CD4-positive, alpha-beta T cell treated with Interleukin-4 for 1 hour (primary cell): ENCODE data around the gene LAMB2.

Experiments
- DNase-seq, 2 donors: peaks; one replicate each; pipeline ENCODE4 v3.0.0-alpha.2; 2020 to 2022

The LAMB2 gene

DNA sequence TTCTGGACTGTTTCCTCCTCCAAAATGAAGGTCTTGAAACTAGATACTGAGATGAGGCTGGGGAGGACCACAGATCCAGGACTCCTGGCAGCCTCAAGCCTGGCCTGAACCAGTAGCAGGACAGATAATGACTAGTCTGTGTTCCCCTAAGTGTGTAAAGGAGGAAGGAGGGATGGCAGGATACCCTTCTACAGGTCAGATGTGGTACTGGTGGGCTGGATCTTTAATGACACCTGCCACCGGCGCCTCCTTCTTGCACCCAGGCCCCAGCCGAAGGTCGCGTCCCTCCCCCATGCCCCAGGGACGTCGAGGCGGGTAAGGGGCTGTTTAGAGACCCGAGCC lies 12.8 kb downstream of the LAMB2 start:
- peak in 1 of 2 donors; percentile 22 for DNase-seq

DNA sequence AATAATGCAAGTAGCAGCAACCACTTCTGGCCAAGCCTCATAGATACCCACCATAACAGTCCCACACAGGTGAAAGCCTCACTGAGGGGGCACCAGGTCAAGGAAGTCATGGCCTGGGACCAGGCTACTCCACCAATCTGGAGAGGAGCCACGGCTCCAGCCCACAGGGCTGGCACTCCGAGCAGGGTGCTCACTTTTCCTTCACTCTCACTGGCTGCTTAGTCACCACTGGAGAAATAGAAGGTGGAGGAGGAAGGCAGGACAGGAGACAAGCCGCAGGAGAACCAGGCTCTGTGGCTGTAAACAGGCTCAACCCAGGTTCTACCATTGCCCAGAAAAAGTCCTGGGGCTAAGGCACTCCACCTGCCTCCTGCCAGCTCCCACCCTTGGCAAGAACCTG lies 13.4 kb downstream of the LAMB2 start:
- DNase-seq, result no peak

DNA sequence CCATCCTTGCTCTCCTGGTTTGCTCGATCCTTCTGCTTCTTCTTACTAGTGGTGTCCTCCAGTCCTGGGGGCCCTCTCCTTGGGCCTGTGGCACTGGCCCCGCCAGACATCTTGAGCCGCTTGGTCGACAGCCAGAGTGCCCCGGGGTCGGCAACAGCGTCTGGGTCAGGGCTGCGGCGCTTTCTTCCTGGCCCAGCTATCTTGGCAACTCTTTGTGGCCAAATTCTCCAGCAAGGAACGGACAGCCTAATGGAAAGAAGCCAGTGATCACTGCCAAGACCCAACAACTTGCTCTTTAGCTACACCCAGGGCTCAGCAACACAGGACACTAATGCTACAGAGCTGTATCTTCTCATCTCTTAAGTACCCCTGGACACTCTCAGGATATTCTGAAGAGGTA lies 13.8 kb downstream of the LAMB2 start:
- no peak for DNase-seq

DNA sequence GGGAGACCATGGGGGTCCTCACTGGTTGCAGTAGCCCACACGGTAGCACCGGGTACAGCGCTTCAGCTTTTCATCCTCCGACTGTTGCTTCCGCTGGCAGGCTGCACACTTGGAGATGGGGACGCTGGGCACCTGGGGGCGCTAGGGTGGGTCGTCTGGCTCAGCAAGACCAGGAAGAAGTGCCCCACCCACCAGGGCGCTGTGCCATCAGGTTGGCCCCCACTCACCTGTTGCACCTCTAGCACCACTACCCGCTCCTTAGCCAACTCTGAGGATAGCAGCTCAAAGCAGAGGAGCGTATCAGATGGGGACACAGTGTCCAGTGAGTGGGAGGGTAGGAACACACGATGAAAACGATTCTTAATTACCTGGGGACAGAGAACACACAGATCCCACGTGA lies 20.6 kb downstream of the LAMB2 start:
- DNase-seq, result no peak

DNA sequence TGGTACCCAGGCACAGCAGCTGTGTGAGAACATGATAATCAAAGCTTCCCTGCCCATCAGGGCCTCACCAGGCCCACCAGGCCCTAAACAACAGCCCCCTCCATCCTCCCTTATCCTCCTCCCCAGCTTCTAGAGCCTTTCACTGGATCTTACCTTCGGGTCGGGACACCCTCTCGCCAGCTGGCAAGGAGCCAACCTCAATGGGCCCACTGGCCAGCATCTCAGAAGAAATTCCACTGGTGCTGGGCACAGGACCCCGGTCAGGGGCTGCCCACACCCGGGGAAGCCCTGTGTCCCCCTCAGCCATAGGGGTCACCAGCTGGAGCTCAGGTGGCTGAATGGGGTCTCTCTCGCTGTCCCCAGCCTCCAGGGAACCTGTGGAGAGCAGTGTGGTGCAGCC lies 21.5 kb downstream of the LAMB2 start:
- no peak for DNase-seq

DNA sequence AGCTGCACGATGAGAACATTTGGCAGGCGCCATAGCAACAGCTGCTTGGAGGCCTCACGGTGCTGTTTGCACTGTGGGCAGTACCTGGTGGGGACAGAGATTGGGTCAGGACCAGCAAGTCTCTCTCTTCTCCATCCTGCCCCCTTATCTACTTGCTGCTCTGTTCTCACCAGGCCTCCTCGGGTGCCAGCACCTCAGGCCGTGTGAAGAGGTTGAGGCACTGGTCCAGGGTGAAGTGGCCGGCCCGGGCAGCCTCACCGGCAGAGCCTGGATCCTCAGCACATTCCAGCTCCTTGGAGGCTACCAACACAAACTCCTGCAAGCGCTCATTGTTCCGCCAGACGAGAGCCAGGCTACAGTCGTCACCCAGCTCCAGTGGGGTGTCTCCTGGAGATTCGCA lies 22.1 kb downstream of the LAMB2 start:
- no peak for DNase-seq

DNA sequence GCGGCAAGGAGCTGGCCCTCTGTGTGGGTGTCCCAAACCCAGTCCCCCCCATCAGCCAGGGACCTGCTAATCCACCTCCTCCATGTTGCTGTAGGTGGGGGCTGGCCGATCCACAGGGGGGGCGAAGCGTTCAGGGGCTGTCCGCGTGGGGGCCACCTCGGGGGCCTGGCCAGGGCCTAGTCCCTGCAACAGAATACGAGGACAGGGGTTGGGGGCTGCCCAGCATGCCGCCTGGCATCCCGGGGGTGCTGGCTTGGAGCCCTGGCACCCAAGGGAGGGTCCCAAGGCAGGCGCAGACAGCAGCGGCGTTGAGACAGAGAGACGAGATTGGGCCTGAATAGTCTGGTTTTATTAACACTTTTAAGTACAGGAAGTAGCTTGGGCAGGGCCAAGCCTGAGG lies 24.5 kb downstream of the LAMB2 start:
- no peak for DNase-seq

DNA sequence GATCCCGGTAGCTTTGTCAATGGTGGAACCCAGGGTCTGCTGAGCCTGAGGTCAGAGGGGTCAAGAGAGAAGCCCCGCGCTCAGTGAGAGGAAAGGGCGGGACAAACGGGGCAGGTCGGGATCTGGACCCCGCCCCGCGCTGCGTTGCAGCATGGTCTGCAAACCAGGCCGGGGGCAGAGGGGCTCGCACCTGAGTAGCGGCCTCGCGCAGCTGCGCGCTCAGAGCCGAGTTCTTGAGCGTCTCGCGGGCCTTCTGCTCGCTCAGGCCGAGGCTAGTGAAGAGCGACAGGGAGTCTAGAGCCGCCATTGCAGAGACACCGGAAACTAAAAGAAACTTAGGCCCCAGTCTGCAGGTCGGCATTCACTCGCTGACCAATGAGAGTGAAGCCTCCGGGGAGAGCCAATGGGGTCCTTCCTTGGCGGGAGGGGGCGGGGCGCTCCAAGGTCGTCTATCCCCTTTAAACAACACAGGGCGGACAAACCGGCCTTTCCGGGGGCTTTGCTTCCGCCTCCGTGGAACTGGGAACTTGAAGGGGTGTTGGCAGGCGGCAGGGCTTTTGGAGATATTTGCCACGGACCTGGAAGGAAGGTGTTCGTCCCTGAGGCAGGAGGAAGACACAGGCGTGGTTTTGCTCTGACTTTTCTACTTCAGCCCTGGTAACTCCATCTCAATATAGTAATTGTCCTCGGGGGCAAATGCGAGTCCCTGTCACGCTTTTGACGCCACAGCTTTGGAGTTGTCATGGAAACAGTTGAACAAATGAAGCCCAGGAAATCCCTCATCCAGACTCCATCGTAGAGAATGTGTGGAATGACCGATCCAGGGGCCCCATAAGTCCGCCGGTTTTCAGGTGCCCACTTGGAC lies 28.2 kb downstream of the LAMB2 start, which contains the start of gene QARS1:
Gene QARS1, minus strand, starts transcription at position 331 of the 865 bp plus-strand sequence. Its CDS starts 24 bp downstream, at position 307.
- DNase-seq, result peak; percentile 91 to 92

DNA sequence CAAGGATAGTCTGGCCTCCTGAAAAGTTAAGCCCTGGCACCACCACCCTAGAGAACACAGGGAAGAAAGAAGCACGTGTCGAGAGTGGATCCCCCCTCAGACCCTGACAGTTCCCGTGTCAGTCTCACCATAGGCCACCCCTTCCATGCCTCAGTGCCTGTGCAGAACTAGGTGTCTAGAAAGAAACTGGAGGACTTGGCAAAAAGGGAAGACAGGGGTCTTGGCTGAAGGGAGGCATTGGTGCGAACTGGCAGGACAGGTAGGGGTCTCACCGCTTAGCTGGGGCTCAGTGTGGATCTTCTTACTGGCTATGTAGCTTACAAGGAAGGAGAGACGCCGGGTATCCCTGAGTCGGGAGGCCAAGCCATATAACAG lies 28.8 kb downstream of the LAMB2 start:
- no peak for DNase-seq

DNA sequence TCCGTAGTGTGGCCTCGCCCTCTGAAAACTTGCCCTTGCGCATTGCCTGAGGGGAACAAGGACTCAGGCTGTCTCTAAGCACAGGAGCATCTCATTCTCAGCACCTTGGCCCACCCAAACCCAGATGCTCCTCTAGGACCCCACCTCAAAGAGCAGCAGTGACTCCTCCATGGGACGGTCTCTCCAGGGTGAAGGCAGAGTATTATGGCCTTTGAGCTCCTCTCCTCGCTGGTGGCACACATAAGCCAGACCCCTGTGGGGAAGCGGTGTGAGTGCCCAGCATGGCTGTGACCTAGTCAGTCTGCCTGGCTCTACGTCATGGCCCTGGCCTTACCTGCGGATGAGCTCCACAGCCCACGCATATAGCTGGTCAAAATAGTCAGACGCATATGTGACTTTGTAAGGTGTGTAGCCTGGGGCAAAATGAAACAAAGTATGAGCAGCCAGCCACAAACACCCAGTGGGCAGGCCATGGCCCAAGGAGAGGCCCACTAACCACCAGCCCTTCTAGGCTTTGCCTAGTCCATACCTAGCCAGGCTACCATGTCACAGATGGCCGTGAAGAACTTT lies 32.7 kb downstream of the LAMB2 start:
- no peak for DNase-seq

DNA sequence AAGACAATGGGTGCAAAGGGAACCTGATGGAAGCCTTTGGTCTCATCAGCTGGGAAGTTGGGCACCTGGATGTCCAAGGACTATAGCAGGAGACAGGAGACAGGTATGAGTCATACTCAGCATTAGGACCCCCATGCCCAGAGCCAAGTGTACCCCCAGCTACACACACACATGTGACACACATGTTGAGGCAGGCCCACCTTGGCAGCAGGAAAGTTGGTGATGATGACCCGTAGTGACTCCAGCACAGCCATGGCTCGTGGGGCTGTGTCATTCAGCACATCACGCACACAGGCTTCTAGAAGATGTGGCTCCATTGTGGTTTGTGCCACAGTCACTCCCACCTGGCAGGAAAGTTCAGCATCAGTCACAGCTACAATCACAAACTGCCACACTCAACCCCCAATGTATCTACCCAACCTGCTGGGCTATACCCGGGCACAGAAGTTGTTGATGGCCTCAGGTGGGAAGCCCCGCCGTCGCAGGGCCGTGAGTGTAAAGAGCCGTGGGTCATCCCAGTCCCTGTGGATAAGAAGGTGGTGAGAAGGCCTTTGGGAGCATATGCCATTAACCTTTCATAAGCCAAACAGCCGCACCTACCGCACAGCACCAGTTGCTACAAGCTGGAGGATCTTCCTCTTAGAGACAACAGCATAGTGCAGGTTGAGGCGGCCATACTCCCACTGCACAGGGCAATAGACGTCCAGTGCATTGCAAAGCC lies 33.8 kb downstream of the LAMB2 start:
- DNase-seq, result no peak

DNA sequence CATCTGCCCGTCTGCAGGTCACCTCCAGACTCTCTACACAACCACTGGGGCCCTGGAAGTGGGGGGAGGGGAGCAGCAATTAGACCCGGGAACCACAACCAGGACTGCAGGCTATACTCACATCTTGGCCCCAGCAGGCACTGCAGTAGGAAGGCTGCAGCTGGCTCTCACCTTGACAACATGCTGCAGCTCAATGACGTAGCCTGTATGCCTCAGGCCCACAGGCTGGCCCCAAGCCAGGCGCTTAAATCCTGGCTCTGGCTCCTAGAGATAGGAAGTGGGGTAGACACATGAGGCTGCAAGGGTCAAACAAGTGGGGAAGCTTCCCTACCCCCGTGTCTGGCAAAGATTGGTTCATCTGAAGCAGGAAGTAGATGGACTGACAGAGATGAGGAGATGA lies 34.4 kb downstream of the LAMB2 start:
- no peak for DNase-seq

DNA sequence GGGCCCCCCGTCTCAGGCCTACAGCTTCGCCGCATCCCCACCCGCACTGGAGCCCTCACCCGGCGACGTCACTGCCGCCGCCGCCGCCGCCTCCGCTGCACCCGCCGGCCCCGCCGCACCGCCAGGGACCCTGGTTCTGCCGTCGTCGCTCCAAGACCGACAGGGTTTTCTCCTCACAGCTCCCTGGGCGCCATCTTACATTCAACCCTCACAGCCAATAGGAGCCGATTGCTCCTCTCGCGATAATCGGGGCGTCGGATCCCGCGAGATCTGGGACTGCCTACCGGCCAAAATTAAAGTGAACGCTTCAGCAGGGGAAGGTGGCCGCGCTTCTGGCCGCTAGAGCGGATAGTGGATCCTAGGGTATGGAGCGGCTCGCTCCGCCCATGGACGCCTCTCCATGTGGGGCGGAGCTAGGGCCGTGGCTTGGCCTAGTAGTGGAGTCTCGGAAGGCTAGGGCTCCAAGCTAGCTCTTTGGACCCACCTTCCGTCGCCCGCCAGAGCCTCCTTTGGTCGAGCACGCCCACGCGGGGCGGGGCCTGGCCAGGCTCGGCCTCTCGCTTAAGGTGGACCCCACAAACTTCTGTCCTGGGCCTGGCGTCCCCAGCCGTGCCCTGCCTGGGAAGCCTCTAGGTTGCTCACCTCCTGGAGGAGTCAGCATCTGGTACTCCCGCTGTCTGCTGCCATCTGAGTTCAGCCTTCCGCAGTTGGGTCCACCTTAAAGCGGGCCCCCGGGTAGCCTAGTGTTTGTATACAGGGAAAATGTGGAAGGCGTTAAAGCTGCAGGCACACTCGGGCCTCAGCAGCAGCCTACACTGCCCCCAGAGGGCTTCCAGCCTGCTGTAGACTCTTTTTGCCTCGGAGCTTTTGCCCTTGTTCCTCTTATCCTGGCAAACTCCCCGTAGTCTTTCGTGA lies 38.7 kb downstream of the LAMB2 start, which contains the start of gene QRICH1:
Gene QRICH1, minus strand, starts transcription at position 219 of the 915 bp plus-strand sequence. CDS start 17,054 bp downstream, outside the sequence.
- DNase-seq, result peak; percentile 97 to 98

DNA sequence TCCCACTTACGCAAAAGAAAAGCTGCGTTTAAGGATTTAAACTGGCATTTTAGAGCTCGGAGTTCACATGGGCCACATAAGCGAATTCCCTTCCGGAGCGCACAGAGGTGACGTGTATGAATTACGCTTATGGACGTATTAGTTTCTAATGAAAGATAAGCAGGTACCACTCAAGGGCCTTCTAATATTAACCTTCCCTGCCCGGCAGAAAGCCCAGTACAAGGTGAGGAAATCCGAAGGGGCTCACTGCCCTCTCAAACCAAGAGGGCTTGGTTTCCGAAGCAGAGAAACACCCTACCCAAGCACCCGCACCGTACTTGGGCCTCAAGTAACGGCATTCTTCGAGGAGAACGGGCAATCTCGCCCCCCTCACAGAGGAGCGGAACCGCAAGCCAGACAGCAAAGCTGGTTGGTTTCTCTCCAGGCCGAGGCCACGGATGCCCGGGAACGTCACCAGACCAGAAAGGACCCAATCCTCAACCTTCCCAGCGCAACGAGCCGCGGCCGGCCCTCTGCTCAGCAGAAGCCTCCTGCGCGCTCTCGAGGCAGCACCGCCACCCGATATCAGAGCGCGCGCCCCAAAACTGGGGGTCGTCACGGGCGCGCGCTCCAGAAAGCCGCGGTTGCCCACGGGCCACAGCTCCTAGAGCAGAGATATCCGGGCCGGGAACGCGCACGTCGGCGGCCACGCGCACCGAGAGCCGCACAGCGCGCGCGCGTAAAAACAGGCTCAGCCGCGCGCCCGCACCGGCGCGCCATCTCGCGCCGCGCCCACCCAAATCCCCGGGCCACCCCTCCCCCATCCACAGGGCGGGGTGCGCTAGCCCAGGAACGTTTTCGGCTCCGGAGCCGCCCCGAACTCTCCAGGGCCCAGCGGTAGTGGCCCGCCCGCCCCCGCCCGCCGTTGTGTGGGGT lies 39.7 kb downstream of the LAMB2 start:
- DNase-seq, result peak; percentile 83 to 85

DNA sequence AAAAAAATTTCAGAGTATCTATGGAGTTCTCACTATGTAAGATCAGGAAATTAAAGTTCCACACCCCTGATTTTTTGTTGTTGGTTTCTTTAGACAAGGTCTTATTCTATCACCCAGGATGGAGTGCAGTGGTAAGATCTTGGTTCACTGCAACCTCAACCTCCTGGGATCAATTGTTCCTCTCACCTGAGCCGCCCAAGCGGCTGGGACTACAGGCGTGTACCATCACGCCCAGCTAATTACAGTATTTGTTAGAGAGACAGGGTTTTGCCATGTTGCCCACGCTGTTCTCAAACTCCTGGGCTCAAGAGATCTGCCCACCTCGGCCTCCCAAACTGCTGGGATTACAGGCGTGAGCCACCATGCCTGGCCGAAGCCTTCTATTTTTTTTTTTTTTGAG lies 51.4 kb downstream of the LAMB2 start:
- no peak for DNase-seq

DNA sequence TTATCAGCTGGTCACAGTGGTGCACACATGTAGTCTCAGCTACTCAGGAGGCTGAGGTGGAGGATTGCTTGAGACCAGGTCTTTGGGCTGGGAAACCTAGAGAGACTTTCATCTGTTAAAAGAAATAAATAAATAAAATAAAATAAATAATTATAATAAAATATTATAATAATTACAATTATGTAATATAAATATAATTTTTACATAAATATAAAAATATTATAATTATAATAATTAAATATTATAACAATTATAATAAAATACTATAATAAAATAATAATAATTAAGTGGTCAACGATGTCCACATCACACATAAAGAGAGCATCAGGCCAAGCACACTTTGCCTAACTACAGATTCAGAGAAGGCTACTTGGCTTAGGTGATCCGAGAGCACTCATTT lies 53.6 kb downstream of the LAMB2 start:
- no peak for DNase-seq

DNA sequence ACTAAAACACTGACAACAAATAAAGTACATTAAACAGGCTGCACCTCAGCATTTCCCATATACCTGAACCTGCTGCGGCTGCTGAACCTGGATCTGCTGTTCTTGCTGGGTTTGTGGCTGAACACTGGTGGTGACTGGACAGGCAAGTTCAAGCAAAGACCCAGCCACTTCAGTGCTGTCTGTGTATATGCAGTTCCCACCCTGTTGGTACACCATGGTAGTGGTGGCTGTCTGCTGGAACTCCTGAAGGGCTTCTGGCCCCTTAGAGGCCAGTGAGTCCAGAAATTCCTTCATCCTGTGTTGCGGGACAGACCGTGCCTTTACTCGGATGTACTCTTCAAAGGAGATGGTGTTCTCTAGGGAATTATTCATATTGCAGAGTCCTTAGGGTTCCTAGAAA lies 56.2 kb downstream of the LAMB2 start:
- no peak for DNase-seq

DNA sequence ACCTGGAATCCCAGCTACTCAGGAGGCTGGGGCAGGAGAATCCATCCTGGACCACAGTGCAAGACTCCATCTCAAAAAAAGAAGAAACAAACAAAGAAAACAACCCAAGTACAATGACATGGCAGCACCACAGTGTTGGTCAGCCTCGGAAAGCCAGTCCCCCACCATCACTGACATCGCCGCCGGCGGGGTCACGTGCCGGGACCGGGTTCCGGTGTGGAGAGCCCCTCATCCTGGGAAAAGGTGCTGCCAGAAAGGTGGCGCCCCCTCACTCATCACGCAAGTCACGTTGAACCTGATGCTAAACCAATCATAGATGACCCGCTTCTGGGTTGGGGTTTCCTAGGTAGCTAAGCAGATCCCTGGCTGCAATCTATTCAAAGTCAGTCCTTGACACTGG lies 56.7 kb downstream of the LAMB2 start:
- DNase-seq, result no peak
